H1 (cell line): Measurements from ENCODE around the gene TMEM255B.
A peak's percentile ranks its signal among the peaks of the same experiment; 100 is the strongest.

Experiments used
- BACH1 ChIP-seq: IDR thresholded peaks from 2 replicates; pipeline ENCODE4 v1.6.1; 2012; ENCODE audit warnings: low read length, improper control_type of control experiment
- EGR1 ChIP-seq: IDR thresholded peaks from 2 replicates; pipeline ENCODE4 v1.6.1; 2011; ENCODE audit warnings: low read depth, low read length, borderline replicate concordance
- EP300 ChIP-seq, 2 experiments: IDR thresholded peaks; 1 replicate in 1 of 2; 2 replicates in 1 of 2; pipeline ENCODE4 v1.6.1; 2011 to 2012; ENCODE audit warnings: low read depth in 2 of 2, low read length in 2 of 2, mild to moderate bottlenecking in 2 of 2, borderline replicate concordance in 1 of 2, inconsistent platforms in 1 of 2, moderate library complexity in 1 of 2
- EZH2 ChIP-seq: fragments of 200-600 bp; sonication (generic); IDR thresholded peaks from 2 replicates; pipeline ENCODE4 v1.7.1; 2012; ENCODE audit warnings: low read depth, mild to moderate bottlenecking, moderate library complexity, low read length, inconsistent platforms; ENCODE audit not compliant: severe bottlenecking
- JUN ChIP-seq: IDR thresholded peaks from 2 replicates; pipeline ENCODE4 v1.6.1; 2011; ENCODE audit warnings: low read depth, mild to moderate bottlenecking, improper control_type of control experiment, low read length
- MAX ChIP-seq: IDR thresholded peaks from 2 replicates; pipeline ENCODE4 v1.6.1; 2012; ENCODE audit warnings: inconsistent platforms
- PHF8 ChIP-seq: fragments of 200-600 bp; sonication (generic); conservative IDR thresholded peaks from 2 replicates; pipeline ENCODE4 v1.7.1; 2012; ENCODE audit warnings: low read depth, mild to moderate bottlenecking, inconsistent platforms, low read length, moderate library complexity
- POLR2A ChIP-seq, 2 experiments: IDR thresholded peaks; 1 replicate in 1 of 2; 2 replicates in 1 of 2; pipeline ENCODE4 v1.6.1; 2011; ENCODE audit warnings: low read depth in 2 of 2, low read length in 2 of 2, mild to moderate bottlenecking in 2 of 2; ENCODE audit errors: control extremely low read depth in 1 of 2
- POLR2AphosphoS5 ChIP-seq: IDR thresholded peaks from 2 replicates; pipeline ENCODE4 v1.6.1; 2011; ENCODE audit warnings: low read depth, low read length
- SIN3A ChIP-seq, 2 experiments: IDR thresholded peaks in 1 of 2; conservative IDR thresholded peaks in 1 of 2; 2 replicates each; pipeline ENCODE4 v1.6.1; 2011 to 2012; ENCODE audit warnings: low read length in 2 of 2, improper control_type of control experiment in 1 of 2, low read depth in 1 of 2, mild to moderate bottlenecking in 1 of 2
- SP2 ChIP-seq: IDR thresholded peaks from 2 replicates; pipeline ENCODE4 v1.6.1; 2012; ENCODE audit warnings: mild to moderate bottlenecking, low read length, inconsistent platforms
- SRF ChIP-seq: IDR thresholded peaks from 2 replicates; pipeline ENCODE4 v1.6.1; 2011; ENCODE audit warnings: mild to moderate bottlenecking, low read depth, low read length, moderate library complexity
- ZNF274 ChIP-seq: IDR thresholded peaks from 2 replicates; pipeline ENCODE4 v1.7.0; 2012; ENCODE audit warnings: low read length, borderline replicate concordance; ENCODE audit errors: extremely low read depth
- TF ChIP-seq, protein P1 (sequence below), 3 experiments: IDR thresholded peaks; 1 replicate in 2 of 3; 2 replicates in 1 of 3; pipeline versions ENCODE4 v1.5.1 to v1.6.1; 2011; ENCODE audit warnings: low read length in 3 of 3, mild to moderate bottlenecking in 3 of 3, inconsistent platforms in 2 of 3, low read depth in 1 of 3, moderate library complexity in 1 of 3; ENCODE audit not compliant: insufficient read depth in 1 of 3; ENCODE audit errors: control extremely low read depth in 1 of 3

DNA sequence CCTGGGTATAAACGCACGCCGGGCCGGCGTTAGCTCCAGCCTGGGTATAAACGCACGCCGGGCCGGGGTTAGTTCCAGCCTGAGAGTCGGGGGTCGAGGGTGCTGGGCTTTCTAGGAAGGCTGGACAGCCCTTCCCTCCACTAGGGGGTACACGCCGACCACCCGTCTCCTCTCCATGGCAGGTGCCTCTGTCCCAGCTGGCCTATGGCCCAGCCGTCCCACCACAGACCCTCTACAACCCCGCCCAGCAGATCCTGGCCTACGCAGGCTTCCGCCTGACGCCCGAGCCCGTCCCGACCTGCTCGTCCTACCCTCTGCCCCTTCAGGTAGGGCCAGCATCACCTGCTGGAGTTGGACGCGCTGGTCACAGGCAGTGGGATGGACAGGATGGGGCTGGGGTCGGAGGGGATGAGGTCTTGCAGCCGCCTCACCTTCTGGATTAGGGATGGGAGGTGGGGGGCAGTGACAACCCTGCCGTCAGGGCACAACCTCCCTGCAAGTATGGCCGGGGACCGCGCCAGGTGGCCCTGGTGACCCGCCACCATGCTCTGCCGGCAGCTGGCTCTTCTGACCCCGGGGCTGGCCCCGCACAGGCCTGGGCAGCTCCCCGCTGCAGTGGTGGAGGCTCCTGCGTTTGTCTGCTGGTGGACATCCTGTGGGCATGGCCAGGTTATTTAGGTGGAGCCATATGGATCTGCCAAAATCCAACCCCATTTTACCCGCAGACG is 45.8 kb downstream of the TMEM255B start:
- TF ChIP-seq BACH1: no peak
- TF ChIP-seq POLR2A (IDR thresholded peaks at IDR 0.05; ENCODE audit: control extremely low read depth in 1 of 2, low read depth in 2 of 2, low read length in 2 of 2): no peak
- TF ChIP-seq MAX: no peak
- TF ChIP-seq POLR2AphosphoS5: no peak
- no peak for TF ChIP-seq PHF8
- TF ChIP-seq, protein P1, sequence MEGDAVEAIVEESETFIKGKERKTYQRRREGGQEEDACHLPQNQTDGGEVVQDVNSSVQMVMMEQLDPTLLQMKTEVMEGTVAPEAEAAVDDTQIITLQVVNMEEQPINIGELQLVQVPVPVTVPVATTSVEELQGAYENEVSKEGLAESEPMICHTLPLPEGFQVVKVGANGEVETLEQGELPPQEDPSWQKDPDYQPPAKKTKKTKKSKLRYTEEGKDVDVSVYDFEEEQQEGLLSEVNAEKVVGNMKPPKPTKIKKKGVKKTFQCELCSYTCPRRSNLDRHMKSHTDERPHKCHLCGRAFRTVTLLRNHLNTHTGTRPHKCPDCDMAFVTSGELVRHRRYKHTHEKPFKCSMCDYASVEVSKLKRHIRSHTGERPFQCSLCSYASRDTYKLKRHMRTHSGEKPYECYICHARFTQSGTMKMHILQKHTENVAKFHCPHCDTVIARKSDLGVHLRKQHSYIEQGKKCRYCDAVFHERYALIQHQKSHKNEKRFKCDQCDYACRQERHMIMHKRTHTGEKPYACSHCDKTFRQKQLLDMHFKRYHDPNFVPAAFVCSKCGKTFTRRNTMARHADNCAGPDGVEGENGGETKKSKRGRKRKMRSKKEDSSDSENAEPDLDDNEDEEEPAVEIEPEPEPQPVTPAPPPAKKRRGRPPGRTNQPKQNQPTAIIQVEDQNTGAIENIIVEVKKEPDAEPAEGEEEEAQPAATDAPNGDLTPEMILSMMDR (IDR thresholded peaks at IDR 0.05; ENCODE audit: control extremely low read depth in 1 of 3, insufficient read depth in 1 of 3, low read depth in 1 of 3, low read length in 3 of 3): peak in 2 of 3 experiments; percentile 7 to 15; a peak in 1 of 4 replicates
- no peak for TF ChIP-seq EP300 (IDR thresholded peaks at IDR 0.05; ENCODE audit: borderline replicate concordance in 1 of 2, low read depth in 2 of 2, low read length in 2 of 2)
- no peak for TF ChIP-seq SRF
- no peak for TF ChIP-seq JUN
- TF ChIP-seq EGR1: no peak
- TF ChIP-seq EZH2: no peak
- TF ChIP-seq ZNF274: no peak
- no peak for TF ChIP-seq SP2
- TF ChIP-seq SIN3A (conservative IDR thresholded peaks at IDR 0.05 in 1 of 2, IDR thresholded peaks at IDR 0.05 in 1 of 2; ENCODE audit: low read depth in 1 of 2, low read length in 2 of 2): no peak
